SK-N-SH (cell line): ENCODE results near the gene EIF4H. TPM values are rescaled to one million over a fixed set of nuclear protein-coding genes. Genes with fewer than 3 reads are reported as not detected.

Experiments used
- CTCF ChIA-PET: fragments of 300-600, 350-600 bp; formaldehyde crosslinking; extraction: SDS; loops from one replicate; lab custom pipeline; 2021; lab: Yijun Ruan, JAX
- POLR2A ChIA-PET: fragments of 350-600 bp; sonication (Branson Sonifier 250); formaldehyde crosslinking; extraction: SDS; loops from one replicate; lab custom pipeline; 2020; ENCODE audit warnings: antibody characterized with exemption, inconsistent platforms; lab: Yijun Ruan, JAX
- DNase-seq: peaks from one replicate; pipeline ENCODE4 v3.0.0; 2012
- H2AFZ ChIP-seq: fragments of 200-600 bp; sonication (generic); 2 replicates; pipeline ENCODE4 v1.8.1; 2016; ENCODE audit warnings: antibody characterized with exemption, mild to moderate bottlenecking, low read depth
- H3F3A ChIP-seq: fragments of 200-600 bp; sonication (generic); replicated peaks from 2 replicates; pipeline ENCODE3; 2016; ENCODE audit warnings: antibody characterized with exemption, mild to moderate bottlenecking; ENCODE audit not compliant: insufficient read depth
- H3K27ac ChIP-seq, 2 experiments: fragments of 200-500 bp in 1 of 2; fragments of 200-600 bp in 1 of 2; sonication (Bioruptor generic) in 1 of 2; sonication (generic), shearing (Covaris generic) in 1 of 2; 2 replicates each; pipeline versions ENCODE4 v1.5.1 to v1.6.1; 2014 to 2016; ENCODE audit warnings: low read depth in 2 of 2, inconsistent platforms in 1 of 2, low read length in 1 of 2, mild to moderate bottlenecking in 1 of 2, mixed read lengths in 1 of 2
- H3K27me3 ChIP-seq: fragments of 200-600 bp; sonication (generic), shearing (Covaris generic); 2 replicates; pipeline ENCODE4 v1.6.1; 2016; ENCODE audit warnings: mixed run types; ENCODE audit not compliant: insufficient read depth
- H3K36me3 ChIP-seq, 2 experiments: fragments of 200-500 bp in 1 of 2; fragments of 200-600 bp in 1 of 2; sonication (Bioruptor generic) in 1 of 2; sonication (generic) in 1 of 2; replicated peaks in 1 of 2; 2 replicates each; pipeline versions ENCODE3 to v1.5.1; 2014 to 2016; ENCODE audit warnings: low read length in 1 of 2, mild to moderate bottlenecking in 1 of 2; ENCODE audit not compliant: insufficient read depth in 2 of 2, control insufficient read depth in 1 of 2
- H3K4me1 ChIP-seq, 2 experiments: fragments of 200-500 bp in 1 of 2; fragments of 200-600 bp in 1 of 2; sonication (Bioruptor generic) in 1 of 2; sonication (generic), shearing (Covaris generic) in 1 of 2; 2 replicates each; pipeline versions ENCODE4 v1.5.1 to v1.6.1; 2014 to 2016; ENCODE audit warnings: low read depth in 1 of 2, low read length in 1 of 2, mixed run types in 1 of 2; ENCODE audit not compliant: insufficient read depth in 2 of 2, control insufficient read depth in 1 of 2
- H3K4me2 ChIP-seq: fragments of 200-600 bp; sonication (generic), shearing (Covaris generic); 2 replicates; pipeline ENCODE4 v1.6.1; 2017; ENCODE audit warnings: mixed run types
- H3K4me3 ChIP-seq, 2 experiments: fragments of 200-500 bp in 1 of 2; fragments of 200-600 bp in 1 of 2; sonication (Bioruptor generic) in 1 of 2; sonication (generic), shearing (Covaris generic) in 1 of 2; 2 replicates each; pipeline versions ENCODE4 v1.5.1 to v1.8.1; 2014 to 2016; ENCODE audit warnings: low read depth in 2 of 2, inconsistent platforms in 1 of 2, low read length in 1 of 2, mild to moderate bottlenecking in 1 of 2, mixed read lengths in 1 of 2, moderate library complexity in 1 of 2
- H3K79me2 ChIP-seq: fragments of 200-600 bp; sonication (generic); 2 replicates; pipeline ENCODE4 v1.8.1; 2017; ENCODE audit warnings: mild to moderate bottlenecking; ENCODE audit not compliant: insufficient read depth
- H3K9ac ChIP-seq: fragments of 200-600 bp; sonication (generic); 2 replicates; pipeline ENCODE4 v1.6.1; 2017; ENCODE audit warnings: mixed run types
- H3K9me2 ChIP-seq: fragments of 200-600 bp; sonication (generic); 2 replicates; pipeline ENCODE4 v1.6.1; 2017; ENCODE audit warnings: mixed run types
- H3K9me3 ChIP-seq: fragments of 200-600 bp; sonication (generic); 2 replicates; pipeline ENCODE4 v1.6.1; 2017; ENCODE audit warnings: mixed run types, mild to moderate bottlenecking, moderate library complexity
- H4K20me1 ChIP-seq: fragments of 200-600 bp; sonication (generic); 2 replicates; pipeline ENCODE4 v1.6.1; 2017; ENCODE audit warnings: mild to moderate bottlenecking, mixed run types; ENCODE audit not compliant: insufficient read depth
- CHD2 ChIP-seq: fragments of 150-350 bp; IDR thresholded peaks from 2 replicates; pipeline ENCODE4 v1.6.1; 2018; ENCODE audit warnings: low read length; ENCODE audit not compliant: partially characterized antibody
- FOSL2 ChIP-seq: IDR thresholded peaks from 2 replicates; pipeline ENCODE4 v1.4.0; 2012; ENCODE audit warnings: low read depth, mild to moderate bottlenecking, moderate library complexity, borderline replicate concordance
- FOXM1 ChIP-seq: IDR thresholded peaks from 2 replicates; pipeline ENCODE4 v1.4.0; 2012; ENCODE audit warnings: low read depth, mild to moderate bottlenecking
- JUND ChIP-seq: IDR thresholded peaks from 2 replicates; pipeline ENCODE4 v1.4.0; 2012
- MAX ChIP-seq: IDR thresholded peaks from 2 replicates; pipeline ENCODE4 v1.4.0; 2012; ENCODE audit warnings: low read depth
- NRF1 ChIP-seq: IDR thresholded peaks from 2 replicates; pipeline ENCODE4 v1.6.1; 2012; ENCODE audit warnings: low read depth, mild to moderate bottlenecking, low read length
- RAD21 ChIP-seq: IDR thresholded peaks from 2 replicates; pipeline ENCODE4 v1.6.1; 2012; ENCODE audit warnings: mild to moderate bottlenecking, low read length
- TCF12 ChIP-seq: IDR thresholded peaks from 2 replicates; pipeline ENCODE4 v1.4.0; 2012
- TEAD4 ChIP-seq: IDR thresholded peaks from 2 replicates; pipeline ENCODE4 v1.4.0; 2012; ENCODE audit warnings: mild to moderate bottlenecking, borderline replicate concordance; ENCODE audit not compliant: insufficient read depth
- USF1 ChIP-seq: IDR thresholded peaks from 2 replicates; pipeline ENCODE4 v1.4.0; 2012; ENCODE audit warnings: low read depth, borderline replicate concordance
- ZBTB33 ChIP-seq: IDR thresholded peaks from 2 replicates; pipeline ENCODE4 v1.4.0; 2012; ENCODE audit warnings: low read depth, borderline replicate concordance
- WGBS: methylation state at CpG from one replicate; pipeline ENCODE4 v1.1.6; 2017; ENCODE audit warnings: low lambda C conversion rate; 5-methylcytosine and 5-hydroxymethylcytosine counted together
- polyA plus RNA-seq, 3 experiments: library from polyadenylated mRNA; depleted of rRNA; stranded (reverse); fragments of >200 nt; gene quantifications; 2 replicates each; pipeline ENCODE4 v1.2.3, GENCODE V29; 2012

The EIF4H gene
- polyA plus RNA-seq, 1 of the 3 experiments (the other 2 are of a cell fraction), result 468 TPM

GRCh38 chr7:74236284-74236683 lies 62.1 kb downstream of the EIF4H start (continued):
- TF ChIP-seq CHD2, result no peak
- no peak for TF ChIP-seq TCF12
- TF ChIP-seq FOSL2, result no peak
- TF ChIP-seq NRF1, result no peak
- TF ChIP-seq JUND, result no peak

GRCh38 chr7:74240482-74240881 lies 66.3 kb downstream of the EIF4H start:
- no peak overlapping the region for H3K4me3 ChIP-seq
- CTCF ChIA-PET, result interaction anchor here (1.2 to 2.2 kb wide), 3 partner anchors 23 to 161 kb away, joined by 3 to 9 read pairs (median 7); no protein-coding TSS in a partner anchor
- H3K36me3 ChIP-seq, result peaks cover 41 to 56% of the 10 kb centered on the region in 2 experiments
- H3K4me1 ChIP-seq, result no peaks in the 10 kb centered on the region
- POLR2A ChIA-PET, result no interaction called here
- H3K27ac ChIP-seq, result no peak overlapping the region
- H3K79me2 ChIP-seq, result no peaks in the 10 kb centered on the region; the same call in 1 of the 2 replicates
- no peak overlapping the region for H3K4me2 ChIP-seq
- H3F3A ChIP-seq, result peaks cover 4% of the 10 kb centered on the region
- H4K20me1 ChIP-seq, result no peaks in the 10 kb centered on the region
- no peaks in the 10 kb centered on the region for H3K9me3 ChIP-seq
- no peaks in the 10 kb centered on the region for H3K9me2 ChIP-seq
- no peaks in the 10 kb centered on the region for H3K27me3 ChIP-seq
- DNase-seq, result no peak
- no peak overlapping the region for H3K9ac ChIP-seq
- TF ChIP-seq CHD2 (no peak), RAD21 (no peak), FOXM1 (no peak), TEAD4 (no peak), USF1 (no peak), ZBTB33 (no peak), MAX (no peak), NRF1 (no peak)
- WGBS, result 94% methylated on average over 4 of the region's 4 CpGs
- H2AFZ ChIP-seq, result no peak overlapping the region

GRCh38 chr7:74242122-74242443 lies 67.9 kb downstream of the EIF4H start:
- 93% methylated on average over 6 of the region's 6 CpGs for WGBS

More at GRCh38 chr7:74242122-74242443, 67.9 kb downstream of the EIF4H start:
- no peak for TF ChIP-seq MAX
- Histone ChIP-seq H3K79me2 (no peaks in the 10 kb centered on the region; the same call in 1 of the 2 replicates), H3K4me3 (no peak overlapping the region), H3K9me3 (no peaks in the 10 kb centered on the region), H3K27ac (no peak overlapping the region), H4K20me1 (no peaks in the 10 kb centered on the region), H3K27me3 (no peaks in the 10 kb centered on the region), H3F3A (peaks cover 11% of the 10 kb centered on the region), H3K4me2 (no peak overlapping the region), H3K9me2 (no peaks in the 10 kb centered on the region), H3K9ac (no peak overlapping the region), H3K36me3 (peaks cover 32 to 54% of the 10 kb centered on the region in 2 experiments), H2AFZ (no peak overlapping the region), H3K4me1 (no peaks in the 10 kb centered on the region)
- DNase-seq, result no peak
- ChIA-PET CTCF (interaction anchor here (2.0 kb wide), 1 partner anchor 159 kb away, joined by 12 read pairs; no protein-coding TSS in a partner anchor), POLR2A (no interaction called here)
